ENCODE data around the gene PRKAR2B.

- TF ChIP-seq CTCF (IDR thresholded peaks at IDR 0.05): no peak
- TF ChIP-seq POLR2A (IDR thresholded peaks at IDR 0.05): no peak
These were observed 104.2 kb downstream of the PRKAR2B start for GRCh38 chr7:107148721-107149120.

Measured in tibial nerve (tissue), 3 donors.